A549 (cell line): ENCODE data around the gene PPL. TPM values are rescaled to one million over a fixed set of nuclear protein-coding genes. Genes with fewer than 3 reads are reported as not detected.

Experiments used
- ATAC-seq, 2 experiments: fragments of 200-7000 bp in 1 of 2; fragments of >200 bp in 1 of 2; cut with Nextera tagmentation in 1 of 2; cut with Tn5 transposase in 1 of 2; 3 replicates each; pipeline versions ENCODE4 v1.8.0 to v1.9.1; 2018 to 2020; ENCODE audit warnings: mild to moderate bottlenecking in 1 of 2, moderate library complexity in 1 of 2
- CTCF ChIA-PET: fragments of 300-600 bp; sonication (Branson Sonifier 250); formaldehyde crosslinking; extraction: SDS; loops from one replicate; lab custom pipeline; 2021; ENCODE audit warnings: antibody characterized with exemption, inconsistent platforms; lab: Yijun Ruan, JAX
- POLR2A ChIA-PET: fragments of 350-600 bp; formaldehyde crosslinking; extraction: SDS; loops from one replicate; lab custom pipeline; 2021; ENCODE audit warnings: antibody characterized with exemption, inconsistent platforms; lab: Yijun Ruan, JAX
- DNase-seq, 2 experiments: peaks; one replicate each; pipeline versions ENCODE4 v3.0.0 to v3.0.0-alpha.2; 2011 to 2016; ENCODE audit warnings: low read depth in 1 of 2, low spot score in 1 of 2
- FAIRE-seq: peaks from 2 replicates; lab custom pipeline; 2011; peaks lifted over from hg19 to GRCh38; lab: Jason Lieb, UNC
- H3K27ac ChIP-seq, 2 experiments: fragments of >200 bp; sonication (Bioruptor Twin); formaldehyde crosslinking; 3 replicates each; pipeline ENCODE4 v1.5.1; 2016 to 2017
- H3K4me1 ChIP-seq: fragments of >200 bp; sonication (Bioruptor Twin); formaldehyde crosslinking; 3 replicates; pipeline ENCODE4 v1.6.1; 2016
- H3K4me2 ChIP-seq: fragments of >200 bp; sonication (Bioruptor Twin); formaldehyde crosslinking; 3 replicates; pipeline ENCODE4 v1.6.1; 2016
- H3K4me3 ChIP-seq: fragments of >200 bp; sonication (Bioruptor Twin); formaldehyde crosslinking; 3 replicates; pipeline ENCODE4 v1.5.1; 2016
- H3K9me3 ChIP-seq: fragments of >200 bp; sonication (Bioruptor Twin); formaldehyde crosslinking; 3 replicates; pipeline ENCODE4 v1.6.1; 2016
- CBX8 ChIP-seq: fragments of 200-600 bp; sonication (generic); IDR thresholded peaks from 2 replicates; pipeline ENCODE4 v1.6.1; 2016
- CHD4 ChIP-seq: fragments of 200-600 bp; sonication (generic); IDR thresholded peaks from 2 replicates; pipeline ENCODE4 v1.6.1; 2016; ENCODE audit warnings: antibody characterized with exemption, mild to moderate bottlenecking, borderline replicate concordance
- FOSB ChIP-seq: fragments of 250-450 bp; sonication (Bioruptor Pico); IDR thresholded peaks from 2 replicates; pipeline ENCODE4 v1.5.0; 2020; ENCODE audit warnings: mild to moderate bottlenecking, moderate library complexity
- FOSL2 ChIP-seq, 2 experiments: fragments of 450-650 bp in 1 of 2; fragments of >200 bp in 1 of 2; sonication (Bioruptor Twin) in 1 of 2; formaldehyde crosslinking; IDR thresholded peaks; 2 replicates each; pipeline versions ENCODE4 v1.5.0 to v1.6.1; 2016 to 2020; ENCODE audit warnings: mild to moderate bottlenecking in 1 of 2, moderate library complexity in 1 of 2
- HES2 ChIP-seq: fragments of >200 bp; sonication (Bioruptor Twin); formaldehyde crosslinking; IDR thresholded peaks from 2 replicates; pipeline ENCODE4 v1.6.1; 2016
- HMGXB4 ChIP-seq: fragments of 250-450 bp; sonication (Bioruptor Pico); IDR thresholded peaks from 2 replicates; pipeline ENCODE4 v1.5.0; 2021; ENCODE audit warnings: mild to moderate bottlenecking, moderate library complexity, borderline replicate concordance
- HOXA7 ChIP-seq: fragments of 250-450 bp; sonication (Bioruptor Pico); IDR thresholded peaks from 2 replicates; pipeline ENCODE4 v1.5.0; 2020; ENCODE audit warnings: mild to moderate bottlenecking, moderate library complexity
- HOXB13 ChIP-seq: fragments of 250-450 bp; sonication (Bioruptor Pico); IDR thresholded peaks from 2 replicates; pipeline ENCODE4 v1.5.0; 2020; ENCODE audit warnings: low read depth, mild to moderate bottlenecking, moderate library complexity
- JUN ChIP-seq, 2 experiments: fragments of >200 bp; sonication (Bioruptor Twin); formaldehyde crosslinking; IDR thresholded peaks; 2 replicates in 1 of 2; 3 replicates in 1 of 2; pipeline ENCODE4 v1.6.1; 2016 to 2017
- KDM1A ChIP-seq: fragments of 200-600 bp; sonication (generic); IDR thresholded peaks from 2 replicates; pipeline ENCODE4 v1.6.1; 2016; ENCODE audit warnings: low read depth, mild to moderate bottlenecking
- MAFK ChIP-seq: fragments of 450-650 bp; IDR thresholded peaks from 2 replicates; pipeline ENCODE4 v1.6.1; 2014; ENCODE audit not compliant: partially characterized antibody
- MYC ChIP-seq: IDR thresholded peaks from 2 replicates; pipeline ENCODE4 v1.6.1; 2012; ENCODE audit warnings: mild to moderate bottlenecking, inconsistent platforms, low read length, improper control_type of control experiment, borderline replicate concordance
- NFE2L2 ChIP-seq: fragments of 150-350 bp; conservative IDR thresholded peaks from 2 replicates; pipeline ENCODE4 v1.6.1; 2014; ENCODE audit warnings: low read length
- NR3C1 ChIP-seq: fragments of >200 bp; sonication (Bioruptor Twin); formaldehyde crosslinking; IDR thresholded peaks from 3 replicates; pipeline ENCODE4 v1.6.1; 2017
- PBX3 ChIP-seq: IDR thresholded peaks from 2 replicates; pipeline ENCODE4 v1.6.1; 2012
- RAD21 ChIP-seq, 2 experiments: fragments of >200 bp in 1 of 2; sonication (Bioruptor Twin) in 1 of 2; formaldehyde crosslinking in 1 of 2; IDR thresholded peaks in 1 of 2; conservative IDR thresholded peaks in 1 of 2; 2 replicates in 1 of 2; 3 replicates in 1 of 2; pipeline ENCODE4 v1.6.1; 2012 to 2018; ENCODE audit warnings: inconsistent platforms in 1 of 2
- RARB ChIP-seq: fragments of 250-450 bp; sonication (Bioruptor Pico); IDR thresholded peaks from 2 replicates; pipeline ENCODE4 v1.8.0; 2021; ENCODE audit warnings: mild to moderate bottlenecking, moderate library complexity
- RCOR1 ChIP-seq: fragments of 150-350 bp; IDR thresholded peaks from 2 replicates; pipeline ENCODE4 v1.6.1; 2014; ENCODE audit warnings: antibody characterized with exemption, low read length, low read depth
- RFX5 ChIP-seq: fragments of 450-650 bp; IDR thresholded peaks from 2 replicates; pipeline ENCODE4 v1.7.1; 2014; ENCODE audit warnings: antibody characterized with exemption, mild to moderate bottlenecking, moderate library complexity
- RNF2 ChIP-seq: fragments of 200-600 bp; sonication (generic); IDR thresholded peaks from 2 replicates; pipeline ENCODE4 v1.6.1; 2016; ENCODE audit warnings: low read depth, mild to moderate bottlenecking, antibody characterized with exemption, moderate library complexity, borderline replicate concordance
- TFCP2L1 ChIP-seq: fragments of 250-450 bp; sonication (Bioruptor Pico); IDR thresholded peaks from 2 replicates; pipeline ENCODE4 v1.5.0; 2021; ENCODE audit warnings: mild to moderate bottlenecking
- USF2 ChIP-seq: fragments of 450-650 bp; IDR thresholded peaks from 2 replicates; pipeline ENCODE4 v1.6.1; 2014; ENCODE audit warnings: antibody characterized with exemption
- ZC3H11A ChIP-seq: fragments of 450-650 bp; IDR thresholded peaks from 2 replicates; pipeline ENCODE4 v1.6.1; 2014; ENCODE audit warnings: antibody characterized with exemption, mild to moderate bottlenecking
- ZFP36 ChIP-seq: fragments of 450-650 bp; IDR thresholded peaks from 2 replicates; pipeline ENCODE4 v1.6.1; 2014; ENCODE audit warnings: borderline replicate concordance; ENCODE audit not compliant: partially characterized antibody
- ZNF302 ChIP-seq: fragments of 250-450 bp; sonication (Bioruptor Pico); IDR thresholded peaks from 2 replicates; pipeline ENCODE4 v1.9.0; 2021; ENCODE audit warnings: inconsistent platforms, mild to moderate bottlenecking, moderate library complexity
- ZSCAN20 ChIP-seq: fragments of 250-450 bp; sonication (Bioruptor Pico); IDR thresholded peaks from 2 replicates; pipeline ENCODE4 v1.8.0; 2022; ENCODE audit warnings: mild to moderate bottlenecking, moderate library complexity
- WGBS: methylation state at CpG from one replicate; pipeline ENCODE4 v1.1.6; 2017; ENCODE audit errors: missing lambda C conversion rate; 5-methylcytosine and 5-hydroxymethylcytosine counted together
- polyA plus RNA-seq, 4 experiments: library from polyadenylated mRNA; depleted of rRNA in 3 of 4; stranded (reverse); fragments of >200 nt; fragmentation: RNase III in 1 of 4; extraction: RNeasy Plus Mini Kit Qiagen cat#74134 plus additional on column Dnase treatment in 1 of 4; gene quantifications; 2 replicates in 3 of 4; 3 replicates in 1 of 4; pipeline ENCODE4 v1.2.3, GENCODE V29; 2011 to 2017

Gene PPL
- polyA plus RNA-seq, 2 of the 4 experiments (the other 2 are of a cell fraction), result 1.8 to 2.6 TPM

GRCh38 chr16:4876646-4877379 lies 60.1 kb downstream of the PPL start:
- DNase-seq (no peak), FAIRE-seq (no peak), ATAC-seq (no peak)
- CTCF ChIA-PET, result no interaction called here
- Histone ChIP-seq H3K4me1 (no peaks in the 10 kb centered on the region), H3K4me3 (no peak overlapping the region), H3K4me2 (no peak overlapping the region), H3K27ac (no peak overlapping the region), H3K9me3 (no peaks in the 10 kb centered on the region)
- POLR2A ChIA-PET, result interaction anchor here (0.6 kb wide), 1 partner anchor 9 kb away, joined by 3 read pairs; no protein-coding TSS in a partner anchor
- WGBS, result 95% methylated on average over 11 of the region's 11 CpGs
- TF ChIP-seq KDM1A (no peak), CBX8 (no peak), RFX5 (no peak), NR3C1 (no peak), PBX3 (no peak), HOXA7 (CRISPR knock-in tag) (no peak), ZFP36 (no peak), MYC (no peak), ZC3H11A (no peak), RARB (CRISPR knock-in tag) (no peak), FOSL2 (IDR thresholded peaks at IDR 0.05) (no peak), FOSL2 (CRISPR knock-in tag; IDR thresholded peaks at IDR 0.05) (no peak), TFCP2L1 (CRISPR knock-in tag) (no peak), MAFK (no peak), FOSB (no peak), NFE2L2 (no peak), HES2 (no peak), RCOR1 (no peak), USF2 (no peak)

- CTCF ChIA-PET, result interaction anchor here (1.1 to 2.6 kb wide), 5 partner anchors 8 to 97 kb away, joined by 3 to 10 read pairs (median 5); no protein-coding TSS in a partner anchor
- no peak overlapping the region for H3K4me2 ChIP-seq
- H3K27ac ChIP-seq, result no peak overlapping the region
- H3K4me3 ChIP-seq, result no peak overlapping the region
- no peaks in the 10 kb centered on the region for H3K4me1 ChIP-seq
- no peak for TF ChIP-seq ZSCAN20 (CRISPR knock-in tag)
- TF ChIP-seq RNF2, result no peak
- no peak for TF ChIP-seq CBX8
- no peak for TF ChIP-seq FOSB
- TF ChIP-seq HOXB13 (CRISPR knock-in tag), result no peak
- TF ChIP-seq ZNF302, result no peak
- no peak for TF ChIP-seq CHD4
- no peak for TF ChIP-seq KDM1A
- no peak for TF ChIP-seq JUN (IDR thresholded peaks at IDR 0.05)
- TF ChIP-seq RAD21 (conservative IDR thresholded peaks at IDR 0.05 in 1 of 2, IDR thresholded peaks at IDR 0.05 in 1 of 2), result no peak
- TF ChIP-seq HMGXB4 (CRISPR knock-in tag), result no peak
- TF ChIP-seq, all 56 proteins: peak for 0
- H3K9me3 ChIP-seq, result no peaks in the 10 kb centered on the region
- no peak for FAIRE-seq
- no peak for DNase-seq
- WGBS, result 89% methylated on average over 8 of the region's 8 CpGs
- POLR2A ChIA-PET, result no interaction called here
- ATAC-seq, result no peak; a peak in 1 of 6 replicates
Measured at GRCh38 chr16:4874666-4875065, 62.3 kb downstream of the PPL start.
